Measurements from ENCODE around the gene OPCML.

OPCML gene

DNA sequence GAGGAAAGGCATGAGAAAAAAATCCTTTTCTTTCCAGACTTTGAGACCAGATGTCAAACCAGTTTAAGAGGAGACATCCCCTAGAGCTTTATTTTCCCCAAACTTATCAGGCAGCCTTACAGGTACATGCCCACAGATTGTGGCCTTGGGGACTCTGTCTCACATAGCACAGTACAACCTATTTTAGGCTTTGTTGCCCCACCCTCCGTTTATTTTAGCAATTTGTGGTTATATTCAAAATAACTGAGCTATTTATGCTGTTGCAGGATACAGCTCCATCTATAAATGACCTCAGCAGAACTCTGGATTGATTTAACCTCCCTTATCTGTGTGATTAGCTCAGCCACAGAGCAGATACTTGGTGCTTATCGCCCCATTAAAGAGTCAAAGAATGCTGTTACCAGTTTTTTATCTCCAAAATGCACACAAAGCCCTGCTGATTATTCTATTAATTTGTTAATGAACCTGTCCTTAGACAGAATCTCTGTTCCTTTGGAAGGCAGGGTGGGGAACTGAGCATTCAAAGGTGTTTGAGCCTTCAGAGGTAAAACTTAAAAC, 525.2 kb downstream of the OPCML start:
- Histone ChIP-seq H3K9me3 (no peaks in the 10 kb centered on the region), H3K36me3 (no peaks in the 10 kb centered on the region), H3K4me3 (ENCODE audit: low read depth in 1 of 2, low read length in 1 of 2) (no peak overlapping the region), H3K27ac (no peak overlapping the region), H3K4me1 (ENCODE audit: control insufficient read depth in 1 of 2, insufficient read depth in 1 of 2, low read depth in 1 of 2, low read length in 1 of 2) (no peaks in the 10 kb centered on the region), H3K27me3 (no peaks in the 10 kb centered on the region)
- no peak for TF ChIP-seq CTCF (IDR thresholded peaks at IDR 0.05)

GRCh38 chr11:133004369-133004768, 527.9 kb downstream of the OPCML start:
- H3K27ac ChIP-seq: no peak overlapping the region
- H3K36me3 ChIP-seq: no peaks in the 10 kb centered on the region
- H3K4me3 ChIP-seq (ENCODE audit: low read depth in 1 of 2, low read length in 1 of 2): no peak overlapping the region
- no peaks in the 10 kb centered on the region for H3K9me3 ChIP-seq
- H3K4me1 ChIP-seq (ENCODE audit: control insufficient read depth in 1 of 2, insufficient read depth in 1 of 2, low read depth in 1 of 2, low read length in 1 of 2): no peaks in the 10 kb centered on the region
- no peak for TF ChIP-seq CTCF (IDR thresholded peaks at IDR 0.05)
- no peaks in the 10 kb centered on the region for H3K27me3 ChIP-seq

DNA sequence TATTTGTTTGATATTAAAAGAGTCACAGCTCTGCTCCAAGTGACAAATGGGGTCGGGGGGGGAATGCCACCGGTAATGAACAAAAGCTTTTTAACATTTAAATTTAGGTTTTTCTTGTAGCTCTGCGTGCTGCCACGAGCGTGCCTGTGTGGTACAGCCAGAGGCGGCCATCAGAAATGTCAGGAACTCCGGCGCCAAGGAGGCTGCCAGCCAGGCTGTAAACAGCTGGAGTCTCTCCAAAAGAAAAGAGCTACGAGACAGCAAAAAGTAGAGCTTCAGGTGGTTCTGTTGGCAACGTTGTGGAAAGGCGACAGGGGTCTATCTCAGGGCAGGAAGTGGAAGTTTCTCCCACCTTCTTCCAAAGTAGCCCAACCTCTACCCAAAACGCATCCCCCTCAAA, 532.8 kb downstream of the OPCML start:
- no peak overlapping the region for H3K4me3 ChIP-seq (ENCODE audit: low read depth in 1 of 2, low read length in 1 of 2)
- no peak for TF ChIP-seq CTCF (IDR thresholded peaks at IDR 0.05)
- H3K9me3 ChIP-seq: no peaks in the 10 kb centered on the region
- H3K36me3 ChIP-seq: no peaks in the 10 kb centered on the region
- no peak overlapping the region for H3K27ac ChIP-seq
- H3K4me1 ChIP-seq (ENCODE audit: control insufficient read depth in 1 of 2, insufficient read depth in 1 of 2, low read depth in 1 of 2, low read length in 1 of 2): no peaks in the 10 kb centered on the region
- H3K27me3 ChIP-seq: peaks cover 6% of the 10 kb centered on the region

- Histone ChIP-seq H3K4me3 (ENCODE audit: low read depth in 1 of 2, low read length in 1 of 2) (no peak overlapping the region), H3K9me3 (no peaks in the 10 kb centered on the region), H3K4me1 (ENCODE audit: control insufficient read depth in 1 of 2, insufficient read depth in 1 of 2, low read depth in 1 of 2, low read length in 1 of 2) (no peaks in the 10 kb centered on the region), H3K27me3 (peaks cover 11% of the 10 kb centered on the region), H3K36me3 (no peaks in the 10 kb centered on the region), H3K27ac (no peak overlapping the region)
- TF ChIP-seq CTCF (IDR thresholded peaks at IDR 0.05): no peak
Observed at GRCh38 chr11:132999031-132999430, 533.3 kb downstream of the OPCML start.

DNA sequence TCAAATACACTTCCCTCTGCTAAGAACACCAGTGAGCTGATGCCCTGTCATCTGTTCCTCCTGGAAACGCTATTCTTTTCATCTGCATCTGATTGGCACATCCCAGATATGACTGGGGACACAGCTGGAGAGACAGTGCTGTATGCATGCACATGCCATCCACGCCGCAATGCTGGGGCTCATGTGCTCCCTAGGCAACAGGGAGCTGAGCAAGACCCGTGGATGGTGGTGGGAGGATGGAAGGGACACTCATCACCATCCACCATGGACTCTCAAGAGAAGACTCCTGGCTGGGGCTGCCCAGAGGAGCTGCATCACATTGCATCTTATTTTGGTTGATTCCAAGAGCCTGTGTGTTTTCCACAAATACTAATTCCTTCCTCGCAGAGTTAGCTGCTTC, 534.9 kb downstream of the OPCML start:
- H3K4me1 ChIP-seq (ENCODE audit: control insufficient read depth in 1 of 2, insufficient read depth in 1 of 2, low read depth in 1 of 2, low read length in 1 of 2): no peaks in the 10 kb centered on the region
- H3K4me3 ChIP-seq (ENCODE audit: low read depth in 1 of 2, low read length in 1 of 2): no peak overlapping the region
- no peaks in the 10 kb centered on the region for H3K9me3 ChIP-seq
- no peak overlapping the region for H3K27ac ChIP-seq
- H3K36me3 ChIP-seq: no peaks in the 10 kb centered on the region
- no peak for TF ChIP-seq CTCF (IDR thresholded peaks at IDR 0.05)
- H3K27me3 ChIP-seq: peaks cover 26% of the 10 kb centered on the region

GRCh38 chr11:132994966-132995365, 537.3 kb downstream of the OPCML start:
- Histone ChIP-seq H3K4me3 (ENCODE audit: low read depth in 1 of 2, low read length in 1 of 2) (no peak overlapping the region), H3K36me3 (no peaks in the 10 kb centered on the region)
- TF ChIP-seq CTCF (IDR thresholded peaks at IDR 0.05): no peak

More at GRCh38 chr11:132994966-132995365, 537.3 kb downstream of the OPCML start:
- Histone ChIP-seq H3K4me1 (ENCODE audit: control insufficient read depth in 1 of 2, insufficient read depth in 1 of 2, low read depth in 1 of 2, low read length in 1 of 2) (no peaks in the 10 kb centered on the region), H3K9me3 (no peaks in the 10 kb centered on the region), H3K27ac (no peak overlapping the region), H3K27me3 (peaks cover 26% of the 10 kb centered on the region)
